Measurements from ENCODE around the gene STRIP2.
"Not testable (repeated sequence)": the region's sequence is repeated elsewhere in the genome, so short reads cannot be mapped to it uniquely, and the experiment has no call there.

Gene STRIP2, protein sequence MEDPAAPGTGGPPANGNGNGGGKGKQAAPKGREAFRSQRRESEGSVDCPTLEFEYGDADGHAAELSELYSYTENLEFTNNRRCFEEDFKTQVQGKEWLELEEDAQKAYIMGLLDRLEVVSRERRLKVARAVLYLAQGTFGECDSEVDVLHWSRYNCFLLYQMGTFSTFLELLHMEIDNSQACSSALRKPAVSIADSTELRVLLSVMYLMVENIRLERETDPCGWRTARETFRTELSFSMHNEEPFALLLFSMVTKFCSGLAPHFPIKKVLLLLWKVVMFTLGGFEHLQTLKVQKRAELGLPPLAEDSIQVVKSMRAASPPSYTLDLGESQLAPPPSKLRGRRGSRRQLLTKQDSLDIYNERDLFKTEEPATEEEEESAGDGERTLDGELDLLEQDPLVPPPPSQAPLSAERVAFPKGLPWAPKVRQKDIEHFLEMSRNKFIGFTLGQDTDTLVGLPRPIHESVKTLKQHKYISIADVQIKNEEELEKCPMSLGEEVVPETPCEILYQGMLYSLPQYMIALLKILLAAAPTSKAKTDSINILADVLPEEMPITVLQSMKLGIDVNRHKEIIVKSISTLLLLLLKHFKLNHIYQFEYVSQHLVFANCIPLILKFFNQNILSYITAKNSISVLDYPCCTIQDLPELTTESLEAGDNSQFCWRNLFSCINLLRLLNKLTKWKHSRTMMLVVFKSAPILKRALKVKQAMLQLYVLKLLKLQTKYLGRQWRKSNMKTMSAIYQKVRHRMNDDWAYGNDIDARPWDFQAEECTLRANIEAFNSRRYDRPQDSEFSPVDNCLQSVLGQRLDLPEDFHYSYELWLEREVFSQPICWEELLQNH

GRCh38 chr7:129433847-129434674 is at the start of gene STRIP2:
STRIP2 (plus strand) TSS chr7:129434432; CDS start chr7:129434473, 41 bp downstream.
- DNase-seq (ENCODE audit: low read depth in 1 of 2, low spot score in 1 of 2) = peak; percentile 76 to 87

DNA sequence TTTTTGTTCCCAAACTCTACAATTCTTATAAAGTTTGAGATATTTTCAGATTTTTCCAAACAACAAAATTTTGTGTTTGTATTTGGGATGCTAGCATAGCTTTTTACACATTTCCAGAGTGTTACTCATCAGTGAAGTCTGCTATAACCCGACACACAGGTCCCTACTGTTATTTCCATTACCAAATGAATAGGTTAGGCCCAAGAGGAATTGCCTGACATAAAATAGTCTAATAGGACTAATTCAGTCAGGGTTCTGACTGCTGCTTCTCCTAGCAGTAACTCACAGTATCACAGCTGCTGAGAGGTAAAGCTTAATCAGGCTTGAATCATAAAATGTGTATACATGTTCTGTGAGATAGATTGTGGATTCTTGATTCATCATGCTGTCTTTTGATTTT is 49.1 kb upstream of the STRIP2 start:
- no peak for DNase-seq (ENCODE audit: low read depth in 1 of 2, low spot score in 1 of 2)

DNA sequence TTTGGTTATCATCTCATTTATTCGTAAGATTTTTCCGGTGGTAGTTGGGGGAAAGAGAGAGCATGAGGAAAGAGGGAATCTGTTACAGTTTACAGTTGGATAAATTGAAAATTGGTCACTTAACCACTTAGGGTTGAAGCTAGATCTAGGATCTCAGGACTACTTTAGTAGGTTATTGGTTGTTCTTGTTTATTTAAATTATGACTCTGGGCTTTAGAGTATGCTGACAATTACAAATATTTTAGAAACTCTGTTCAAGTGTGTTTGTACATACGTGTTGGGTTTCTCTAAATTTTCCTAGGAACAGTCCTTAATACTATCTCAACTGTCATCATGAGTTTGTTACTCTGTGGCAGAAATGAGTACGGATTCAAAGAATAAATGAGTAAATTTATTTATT is 48.6 kb upstream of the STRIP2 start:
- no peak for DNase-seq (ENCODE audit: low read depth in 1 of 2, low spot score in 1 of 2)

DNA sequence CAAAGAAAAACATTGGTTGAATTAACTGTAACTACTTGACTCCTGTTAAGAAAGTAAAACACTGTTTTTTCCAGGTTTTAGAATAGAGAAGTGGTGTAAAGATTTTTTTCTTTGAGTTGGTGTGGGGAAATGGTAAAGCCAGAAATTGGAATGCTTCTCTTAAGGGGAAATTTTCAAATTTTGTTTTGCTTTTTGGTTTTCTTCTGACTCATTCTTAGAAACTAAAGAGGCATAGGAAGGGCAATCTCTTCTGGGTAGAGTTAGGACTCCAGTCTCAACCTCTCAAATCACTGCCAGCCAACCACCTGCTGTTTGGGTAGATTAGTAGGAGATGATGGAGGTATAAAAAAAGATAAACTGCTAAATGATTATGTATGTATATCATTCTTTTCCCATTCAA is 47.7 kb upstream of the STRIP2 start:
- DNase-seq (ENCODE audit: low read depth in 1 of 2, low spot score in 1 of 2) = no peak

DNA sequence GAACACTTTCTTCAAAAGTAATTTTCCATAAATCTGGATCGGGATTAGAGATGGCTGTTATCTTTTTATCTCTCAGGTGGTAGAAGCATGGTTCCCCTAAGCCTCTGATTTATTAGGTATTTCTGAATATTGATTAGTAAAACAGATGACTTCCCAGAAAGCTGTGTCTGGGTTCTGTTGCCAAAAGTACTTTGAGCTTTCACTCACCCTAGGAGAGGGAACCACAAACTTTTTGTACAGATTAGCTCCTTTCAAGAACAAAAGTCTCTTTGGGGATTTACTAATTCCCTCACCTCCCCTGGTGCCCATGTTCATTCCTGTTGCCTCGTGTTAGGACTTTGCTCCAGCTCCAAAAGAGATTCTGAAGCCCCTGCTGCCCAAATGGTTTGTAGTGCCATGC is 46.7 kb upstream of the STRIP2 start:
- DNase-seq (ENCODE audit: low read depth in 1 of 2, low spot score in 1 of 2) = no peak

- DNase-seq (ENCODE audit: low read depth in 1 of 2, low spot score in 1 of 2) = no peak
These were observed 45.7 kb upstream of the STRIP2 start for GRCh38 chr7:129388333-129389098.

- DNase-seq (ENCODE audit: low read depth in 1 of 2, low spot score in 1 of 2) = no peak
These were observed 44.4 kb upstream of the STRIP2 start for GRCh38 chr7:129389829-129390228.

DNA sequence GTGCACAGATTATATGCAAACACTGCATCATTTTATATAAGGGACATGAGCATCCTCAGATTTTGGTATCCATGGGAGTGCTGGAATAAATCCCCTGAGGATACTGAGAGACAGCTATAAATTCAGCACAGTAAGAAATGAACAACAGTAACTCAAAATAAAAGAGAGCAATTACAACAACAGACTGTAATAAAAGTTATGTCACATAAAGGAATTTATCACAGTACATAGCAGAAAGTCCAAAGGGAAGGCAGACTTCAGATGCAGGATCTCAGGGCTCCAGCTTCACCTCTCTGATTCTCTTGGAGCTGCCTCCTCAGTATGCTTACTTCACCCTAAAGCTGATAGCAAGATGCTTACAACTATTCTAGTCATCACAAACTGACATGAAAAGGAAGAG is 43.9 kb upstream of the STRIP2 start:
- DNase-seq (ENCODE audit: low read depth in 1 of 2, low spot score in 1 of 2) = no peak

- DNase-seq (ENCODE audit: low read depth in 1 of 2, low spot score in 1 of 2) = no peak
These were observed 42.6 kb upstream of the STRIP2 start for GRCh38 chr7:129391546-129392171.

- DNase-seq (ENCODE audit: low read depth in 1 of 2, low spot score in 1 of 2) = no peak
These were observed 41.0 kb upstream of the STRIP2 start for GRCh38 chr7:129393255-129393654.

DNA sequence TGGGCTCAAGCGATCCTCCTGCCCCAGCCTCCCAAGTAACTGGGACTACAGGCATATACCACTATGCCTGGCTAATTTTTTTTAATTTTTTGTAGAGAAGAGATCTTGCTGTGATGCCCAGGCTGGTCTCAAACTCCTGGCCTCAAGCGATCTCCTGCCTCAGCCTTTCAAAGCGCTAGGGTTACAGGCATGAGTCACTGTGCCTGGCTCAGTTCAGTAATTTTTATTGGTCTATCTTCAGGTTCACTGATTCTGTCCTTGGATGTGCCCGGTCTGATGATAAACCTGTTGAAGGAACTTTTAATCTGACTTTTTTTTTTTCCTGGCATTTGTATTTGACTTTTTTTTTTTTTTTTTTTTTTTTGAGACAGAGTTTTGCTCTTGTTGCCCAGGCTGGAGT is 40.1 kb upstream of the STRIP2 start:
- DNase-seq (ENCODE audit: low read depth in 1 of 2, low spot score in 1 of 2) = no peak

DNA sequence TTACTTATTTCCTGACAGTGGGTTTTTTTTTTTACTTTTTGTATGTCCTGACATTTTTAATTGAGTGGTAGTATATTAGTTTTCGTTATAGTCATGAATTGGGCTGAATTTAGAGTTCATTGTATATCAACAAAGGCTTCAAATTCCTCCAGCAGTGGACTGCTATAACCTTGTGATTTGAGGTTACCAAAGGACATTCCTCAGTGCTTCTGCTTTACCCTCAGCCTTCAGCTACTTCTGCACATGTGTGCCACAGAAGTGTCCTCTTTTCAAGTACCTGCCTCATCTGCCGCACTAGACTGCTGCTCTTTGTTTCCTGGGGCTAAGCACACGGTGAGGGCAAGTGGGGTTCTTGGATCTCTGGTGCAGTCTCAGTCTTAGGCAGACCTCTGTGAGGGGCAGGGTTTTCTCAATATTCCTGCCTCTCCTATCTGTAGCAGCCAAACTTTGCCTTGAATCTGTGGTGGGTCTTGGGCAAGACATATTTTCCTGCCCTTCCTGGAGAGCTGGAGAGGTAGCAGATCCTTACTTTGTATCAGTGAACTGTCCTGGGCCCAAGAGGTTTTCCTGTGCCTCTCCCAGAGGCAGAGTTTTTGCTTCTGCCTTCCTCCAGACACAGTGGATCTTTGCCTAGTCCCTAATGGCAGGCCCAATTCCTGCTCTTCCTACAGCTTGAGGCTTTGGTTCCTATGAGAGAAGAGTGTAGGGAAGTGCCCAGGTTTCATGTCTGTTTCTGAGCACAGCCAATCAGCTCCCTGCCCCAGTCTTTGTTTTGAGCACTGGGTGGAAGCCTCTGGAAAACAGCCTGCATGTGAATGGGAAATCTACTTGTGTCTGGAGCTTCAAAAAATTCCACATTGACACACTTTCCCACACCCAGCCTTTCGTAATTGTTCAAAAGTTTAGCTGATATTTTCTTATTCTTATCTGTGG is 39.0 kb upstream of the STRIP2 start:
- no peak for DNase-seq (ENCODE audit: low read depth in 1 of 2, low spot score in 1 of 2)

DNA sequence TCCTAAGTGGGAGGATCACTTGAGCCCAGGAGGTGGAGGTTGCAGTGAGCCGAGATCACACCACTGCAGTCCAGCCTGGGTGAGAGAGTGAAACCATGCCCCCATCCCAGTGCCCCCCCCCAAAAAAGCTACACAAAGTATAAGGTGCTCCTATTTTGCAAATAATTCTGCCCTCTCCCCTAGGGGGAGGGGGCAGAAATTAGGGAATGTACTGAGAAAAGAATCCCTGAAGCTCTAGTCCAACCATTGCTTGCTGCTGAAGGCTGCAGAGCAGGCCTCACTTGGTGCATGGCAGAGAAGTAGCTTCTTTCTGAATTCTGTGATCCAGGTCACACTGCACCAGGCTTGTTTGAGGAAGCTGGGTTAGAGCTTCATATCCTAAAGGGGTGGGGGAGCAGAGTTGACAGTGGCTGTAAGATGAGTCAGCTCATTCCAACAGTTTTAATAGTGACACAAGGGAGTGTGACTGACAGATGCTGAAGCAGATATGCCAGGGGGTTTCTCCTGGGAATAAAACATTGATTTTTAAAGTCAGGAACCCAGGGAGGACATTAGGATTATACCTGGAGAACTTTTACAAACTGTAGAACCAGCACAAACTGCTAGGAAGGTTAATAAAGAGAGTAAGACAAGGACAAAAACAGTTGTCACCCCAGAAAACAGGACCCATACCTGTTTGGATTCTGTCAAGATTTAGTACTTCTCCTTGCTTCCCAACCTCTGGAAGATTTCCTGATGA is 32.8 kb upstream of the STRIP2 start:
- no peak for DNase-seq (ENCODE audit: low read depth in 1 of 2, low spot score in 1 of 2)

- no peak for DNase-seq (ENCODE audit: low read depth in 1 of 2, low spot score in 1 of 2)
These were observed 32.0 kb upstream of the STRIP2 start for GRCh38 chr7:129401967-129402860.

GRCh38 chr7:129405527-129405926 is 28.7 kb upstream of the STRIP2 start:
- DNase-seq (ENCODE audit: low read depth in 1 of 2, low spot score in 1 of 2) = no peak

DNA sequence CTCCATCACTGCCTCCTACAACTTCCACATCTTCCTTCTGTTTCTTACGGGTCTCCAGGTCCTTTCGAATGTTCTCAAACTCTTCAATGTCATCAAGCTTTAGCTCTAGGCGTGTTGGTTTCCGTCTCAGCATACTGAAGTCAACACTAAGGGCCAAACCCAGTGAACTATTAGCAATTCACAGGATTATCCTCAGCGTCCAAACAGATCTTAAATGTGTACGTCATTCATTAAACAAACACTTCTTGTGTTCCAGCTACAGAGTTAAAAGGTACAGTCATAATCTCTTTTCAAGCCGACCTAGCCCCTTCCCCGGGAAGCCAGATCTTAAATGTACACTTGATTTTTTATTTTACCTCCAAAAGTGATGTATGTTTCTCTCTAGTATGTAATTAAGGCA is 24.0 kb upstream of the STRIP2 start:
- not testable (repeated sequence) for DNase-seq (ENCODE audit: low read depth in 1 of 2, low spot score in 1 of 2)

- no peak for DNase-seq (ENCODE audit: low read depth in 1 of 2, low spot score in 1 of 2)
These were observed 21.7 kb upstream of the STRIP2 start for GRCh38 chr7:129412501-129412900.
